ENCODE data around the gene PIGM. TPM values are rescaled to one million over a fixed set of nuclear protein-coding genes. Genes with fewer than 3 reads are reported as not detected.

PIGM gene
- total RNA-seq, 1 donor from 2014 or later = 3.5 TPM

GRCh38 chr1:159988006-159988405, 43.8 kb downstream of the PIGM start:
- no peak for DNase-seq

GRCh38 chr1:159987186-159987585, 44.6 kb downstream of the PIGM start:
- DNase-seq = no peak

- DNase-seq = no peak
Measured at GRCh38 chr1:159986531-159986930, 45.3 kb downstream of the PIGM start.

- DNase-seq = no peak
Measured at GRCh38 chr1:159986093-159986492, 45.7 kb downstream of the PIGM start.

GRCh38 chr1:159985473-159985872, 46.3 kb downstream of the PIGM start:
- no peak for DNase-seq

- DNase-seq = no peak
Measured at GRCh38 chr1:159983681-159984080, 48.1 kb downstream of the PIGM start.

- DNase-seq = no peak
Measured at GRCh38 chr1:159982280-159982679, 49.5 kb downstream of the PIGM start.

GRCh38 chr1:159981351-159982055, 50.3 kb downstream of the PIGM start:
- no peak for DNase-seq

- DNase-seq = no peak
Measured at GRCh38 chr1:159980786-159981185, 51.0 kb downstream of the PIGM start.

- DNase-seq = no peak
Measured at GRCh38 chr1:159980076-159980475, 51.7 kb downstream of the PIGM start.

- peak; percentile 33 for DNase-seq
Measured at GRCh38 chr1:159979257-159979656, 52.5 kb downstream of the PIGM start.

GRCh38 chr1:159978107-159978398, 53.7 kb downstream of the PIGM start:
- no peak for DNase-seq

GRCh38 chr1:159977364-159978106, 54.3 kb downstream of the PIGM start:
- DNase-seq = no peak

Other genes starting within 250 kb of the PIGM start
- gene FCRL6, start 229.6 kb downstream of the PIGM start, total RNA-seq = 0.49 TPM
- gene SLAMF8, start 205.1 kb downstream of the PIGM start, total RNA-seq = 0.20 TPM
- gene VSIG8, start 169.3 kb downstream of the PIGM start, total RNA-seq = 8.2 TPM
- gene CFAP45, start 131.8 kb downstream of the PIGM start, total RNA-seq = 0.59 TPM
- 145 TPM for gene TAGLN2, start 106.5 kb downstream of the PIGM start, total RNA-seq
- 8.4 TPM for gene IGSF9, start 86.4 kb downstream of the PIGM start, total RNA-seq
- gene SLAMF9, start 77.8 kb downstream of the PIGM start, total RNA-seq = not detected
- gene KCNJ10, start 38.2 kb upstream of the PIGM start, total RNA-seq = under 0.01 TPM
- not detected for gene KCNJ9, start 49.5 kb upstream of the PIGM start, total RNA-seq
- 11.9 TPM for gene IGSF8, start 66.6 kb upstream of the PIGM start, total RNA-seq
- gene ATP1A2, start 83.8 kb upstream of the PIGM start, total RNA-seq = 20.7 TPM
- not detected for gene ATP1A4, start 119.6 kb upstream of the PIGM start, total RNA-seq
- gene CASQ1, start 158.6 kb upstream of the PIGM start, total RNA-seq = 109 TPM
- gene PEA15, start 173.4 kb upstream of the PIGM start, total RNA-seq = 26.8 TPM
- gene DCAF8, start 230.6 kb upstream of the PIGM start, total RNA-seq = 94.4 TPM